ENCODE measurements around the gene CSTF2T.
"Not testable (repeated sequence)": the region's sequence is repeated elsewhere in the genome, so short reads cannot be mapped to it uniquely, and the experiment has no call there.

Gene CSTF2T

GRCh38 chr10:51694086-51694768 lies 5.2 kb downstream of the CSTF2T start:
- no peak for DNase-seq

GRCh38 chr10:51691135-51691534 lies 8.3 kb downstream of the CSTF2T start:
- DNase-seq, result no peak

- no peak for DNase-seq
These were observed 9.9 kb downstream of the CSTF2T start for GRCh38 chr10:51689536-51689935.

- not testable (repeated sequence) for DNase-seq
These were observed 10.6 kb downstream of the CSTF2T start for GRCh38 chr10:51688826-51689225.

GRCh38 chr10:51687296-51687695 lies 12.1 kb downstream of the CSTF2T start:
- no peak for DNase-seq

- no peak for DNase-seq
These were observed 13.6 kb downstream of the CSTF2T start for GRCh38 chr10:51685768-51686167.

GRCh38 chr10:51683031-51683691 lies 16.2 kb downstream of the CSTF2T start:
- DNase-seq, result no peak

- DNase-seq, result no peak
These were observed 19.6 kb downstream of the CSTF2T start for GRCh38 chr10:51679841-51680240.

- no peak for DNase-seq
These were observed 24.3 kb downstream of the CSTF2T start for GRCh38 chr10:51675088-51675487.

- DNase-seq, result no peak
These were observed 27.3 kb downstream of the CSTF2T start for GRCh38 chr10:51672039-51672535.

GRCh38 chr10:51669041-51669440 lies 30.4 kb downstream of the CSTF2T start:
- no peak for DNase-seq

- DNase-seq, result no peak
These were observed 31.1 kb downstream of the CSTF2T start for GRCh38 chr10:51668336-51668689.

- DNase-seq, result no peak
These were observed 31.6 kb downstream of the CSTF2T start for GRCh38 chr10:51667678-51668335.

GRCh38 chr10:51666456-51666855 lies 32.9 kb downstream of the CSTF2T start:
- no peak for DNase-seq

- no peak for DNase-seq
These were observed 36.3 kb downstream of the CSTF2T start for GRCh38 chr10:51663086-51663485.

GRCh38 chr10:51659344-51659743 lies 40.1 kb downstream of the CSTF2T start:
- no peak for DNase-seq

- no peak for DNase-seq
These were observed 41.4 kb downstream of the CSTF2T start for GRCh38 chr10:51658000-51658399.

GRCh38 chr10:51656503-51656902 lies 42.9 kb downstream of the CSTF2T start:
- DNase-seq, result no peak

GRCh38 chr10:51654918-51655317 lies 44.5 kb downstream of the CSTF2T start:
- DNase-seq, result no peak

GRCh38 chr10:51653025-51653424 lies 46.4 kb downstream of the CSTF2T start:
- DNase-seq, result no peak

GRCh38 chr10:51651063-51651462 lies 48.3 kb downstream of the CSTF2T start:
- no peak for DNase-seq

GRCh38 chr10:51649064-51649463 lies 50.3 kb downstream of the CSTF2T start:
- DNase-seq, result no peak
